Smooth muscle cell (in vitro differentiated cells): ENCODE data around the gene GJB6. TPM values are rescaled to one million over a fixed set of nuclear protein-coding genes. Genes with fewer than 3 reads are reported as not detected.

Source experiments
- DNase-seq: peaks from one replicate; lab custom pipeline; 2025; ENCODE audit not compliant: unreplicated experiment; lab: John Stamatoyannopoulos, UW
- H2AFZ ChIP-seq: fragments of 200-600 bp; sonication (generic); 2 replicates; pipeline ENCODE4 v1.6.0; 2016; ENCODE audit warnings: antibody characterized with exemption, low read depth, mild to moderate bottlenecking
- H3F3A ChIP-seq: fragments of 200-600 bp; sonication (generic); 2 replicates; pipeline ENCODE4 v1.6.0; 2017; ENCODE audit warnings: antibody characterized with exemption, low read depth
- H3K27ac ChIP-seq: fragments of 200-600 bp; sonication (generic); 2 replicates; pipeline ENCODE4 v1.5.1; 2016; ENCODE audit warnings: low read depth, mild to moderate bottlenecking
- H3K27me3 ChIP-seq: fragments of 200-600 bp; sonication (generic); 2 replicates; pipeline ENCODE4 v1.6.1; 2016; ENCODE audit warnings: low read depth, mild to moderate bottlenecking
- H3K36me3 ChIP-seq: fragments of 200-600 bp; sonication (generic); 2 replicates; pipeline ENCODE4 v1.5.1; 2016; ENCODE audit warnings: low read depth
- H3K4me1 ChIP-seq: fragments of 200-600 bp; sonication (generic); 2 replicates; pipeline ENCODE4 v1.5.1; 2016; ENCODE audit warnings: low read depth
- H3K4me2 ChIP-seq: fragments of 200-600 bp; sonication (generic); 2 replicates; pipeline ENCODE4 v1.6.0; 2016; ENCODE audit warnings: mild to moderate bottlenecking
- H3K4me3 ChIP-seq: fragments of 200-600 bp; sonication (generic); 2 replicates; pipeline ENCODE4 v1.5.1; 2016; ENCODE audit warnings: mild to moderate bottlenecking
- H3K79me2 ChIP-seq: fragments of 200-600 bp; sonication (generic); 2 replicates; pipeline ENCODE4 v1.6.0; 2016; ENCODE audit warnings: low read depth, mild to moderate bottlenecking
- H3K9ac ChIP-seq: fragments of 200-600 bp; sonication (generic); 2 replicates; pipeline ENCODE4 v1.6.0; 2016; ENCODE audit warnings: low read depth
- H3K9me3 ChIP-seq: fragments of 200-600 bp; sonication (generic); replicated peaks from 2 replicates; pipeline ENCODE4 v1.5.1; 2016; ENCODE audit warnings: low read depth
- H4K20me1 ChIP-seq: fragments of 200-600 bp; sonication (generic); 2 replicates; pipeline ENCODE4 v1.6.0; 2016; ENCODE audit warnings: low read depth
- CTCF ChIP-seq: fragments of 200-600 bp; sonication (generic); IDR thresholded peaks from 2 replicates; pipeline ENCODE4 v1.5.1; 2017; ENCODE audit warnings: borderline replicate concordance, mild to moderate bottlenecking, antibody characterized with exemption; ENCODE audit not compliant: insufficient read depth, poor library complexity, severe bottlenecking
- WGBS: methylation state at CpG from one replicate; pipeline ENCODE4 v1.1.7; 2016; ENCODE audit warnings: low lambda C conversion rate; 5-methylcytosine and 5-hydroxymethylcytosine counted together
- polyA plus RNA-seq: library from polyadenylated mRNA; unstranded; fragments of >200 nt; fragmentation: Nextera tagmentation; extraction: Ambion mirVana; gene quantifications from 2 replicates; pipeline ENCODE4 v1.2.1, GENCODE V29; 2016
- total RNA-seq: library from RNA; depleted of rRNA; stranded (reverse); fragments of >200 nt; gene quantifications from 2 replicates; pipeline ENCODE4 v1.2.3, GENCODE V29; 2014

GJB6 gene
- total and polyA plus RNA-seq, 2 experiments from 2014 or later, result 8.4 to 55.6 TPM

GRCh38 chr13:20239748-20240147 is 7.6 kb upstream of the GJB6 start:
- 91% methylated on average over 6 of the region's 6 CpGs for WGBS
- H3K27me3 ChIP-seq, result peaks cover 17% of the 10 kb centered on the region
- no peak for DNase-seq
- no peak overlapping the region for H2AFZ ChIP-seq
- TF ChIP-seq CTCF, result no peak
- no peaks in the 10 kb centered on the region for H3K36me3 ChIP-seq
- no peak overlapping the region for H3K27ac ChIP-seq
- no peaks in the 10 kb centered on the region for H3K9me3 ChIP-seq
- no peaks in the 10 kb centered on the region for H3K4me1 ChIP-seq
- no peaks in the 10 kb centered on the region for H4K20me1 ChIP-seq
- no peak overlapping the region for H3K4me2 ChIP-seq
- no peak overlapping the region for H3K9ac ChIP-seq
- no peak overlapping the region for H3K4me3 ChIP-seq
- no peaks in the 10 kb centered on the region for H3F3A ChIP-seq
- H3K79me2 ChIP-seq, result no peaks in the 10 kb centered on the region

GRCh38 chr13:20232556-20233277 is 598 bp upstream of the GJB6 start:
- Histone ChIP-seq H3K9ac (no peak overlapping the region), H3K79me2 (no peaks in the 10 kb centered on the region), H3K4me3 (peak overlapping the region; percentile 50), H3K4me1 (peaks cover 6% of the 10 kb centered on the region), H3K27ac (no peak overlapping the region), H3F3A (no peaks in the 10 kb centered on the region), H3K36me3 (no peaks in the 10 kb centered on the region), H4K20me1 (no peaks in the 10 kb centered on the region), H3K27me3 (peaks cover 67% of the 10 kb centered on the region), H3K4me2 (peak overlapping the region; percentile 84), H2AFZ (no peak overlapping the region), H3K9me3 (no peaks in the 10 kb centered on the region)
- DNase-seq, result no peak
- 47% methylated on average over 23 of the region's 25 CpGs for WGBS
- no peak for TF ChIP-seq CTCF

GRCh38 chr13:20230913-20231838 is 943 bp downstream of the GJB6 start:
- Histone ChIP-seq H3K36me3 (no peaks in the 10 kb centered on the region), H3K9me3 (no peaks in the 10 kb centered on the region), H3K9ac (no peak overlapping the region), H4K20me1 (no peaks in the 10 kb centered on the region), H3K27me3 (peaks cover 63% of the 10 kb centered on the region), H3F3A (no peaks in the 10 kb centered on the region), H3K4me3 (peak overlapping the region; percentile 50), H3K4me1 (peaks cover 6% of the 10 kb centered on the region), H2AFZ (peak overlapping the region; percentile 39), H3K79me2 (no peaks in the 10 kb centered on the region), H3K27ac (no peak overlapping the region), H3K4me2 (peak overlapping the region; percentile 84)
- DNase-seq, result no peak
- 25% methylated on average over 30 of the region's 30 CpGs for WGBS
- TF ChIP-seq CTCF, result no peak
